ENCODE measurements around the gene FAM111B. TPM values are rescaled to one million over a fixed set of nuclear protein-coding genes. Genes with fewer than 3 reads are reported as not detected.

FAM111B gene
- total RNA-seq, 1 experiment from 2014 or later, result 23.6 TPM

- Histone ChIP-seq H3K36me3 (ENCODE audit: control insufficient read depth, insufficient read depth, low read length) (peaks cover 4% of the 10 kb centered on the region), H3K9me3 (ENCODE audit: control insufficient read depth, insufficient read depth, low read depth, low read length) (no peaks in the 10 kb centered on the region), H3K27ac (ENCODE audit: low read length) (peak overlapping the region; percentile 95), H3K27me3 (ENCODE audit: control insufficient read depth, insufficient read depth, low read length) (no peaks in the 10 kb centered on the region), H3K4me1 (ENCODE audit: control insufficient read depth, insufficient read depth, low read length) (peaks cover 21% of the 10 kb centered on the region), H3K4me3 (ENCODE audit: low read depth in 2 of 2, low read length in 2 of 2) (peak overlapping the region; percentile 87 to 97)
- intact Hi-C loops (cut with micrococcal nuclease; ENCODE audit: unreplicated experiment), result no loop called here
- no TSS peak for BruUV-seq (replicated peaks)
- TF ChIP-seq TCF7L2 (IDR thresholded peaks at IDR 0.05; ENCODE audit: low read depth, low read length) (no peak), SIN3A (IDR thresholded peaks at IDR 0.05; ENCODE audit: borderline replicate concordance, insufficient read depth, low read depth, low read length) (no peak), REST (IDR thresholded peaks at IDR 0.05; ENCODE audit: insufficient read depth in 1 of 2, low read depth in 2 of 2, low read length in 1 of 2) (no peak), CTCF (IDR thresholded peaks at IDR 0.05) (no peak), POLR2AphosphoS5 (IDR thresholded peaks at IDR 0.05; ENCODE audit: low read depth, low read length) (no peak)
- no peak for DNase-seq (ENCODE audit: low read depth, low spot score)
- no peak for ATAC-seq
- in situ Hi-C loops (cut with HindIII; ENCODE audit: low pct_unique_long_range_greater_than_20kb, low sequenced_read_pairs), result no loop called here
- ChIA-PET POLR2A (no interaction called here), CTCF (interaction anchor here (1.0 to 2.6 kb wide), 4 partner anchors 9 to 86 kb away, joined by 3 to 13 read pairs (median 6); no protein-coding TSS in a partner anchor)
These were observed 37.1 kb downstream of the FAM111B start for GRCh38 chr11:59144096-59144495.

DNA sequence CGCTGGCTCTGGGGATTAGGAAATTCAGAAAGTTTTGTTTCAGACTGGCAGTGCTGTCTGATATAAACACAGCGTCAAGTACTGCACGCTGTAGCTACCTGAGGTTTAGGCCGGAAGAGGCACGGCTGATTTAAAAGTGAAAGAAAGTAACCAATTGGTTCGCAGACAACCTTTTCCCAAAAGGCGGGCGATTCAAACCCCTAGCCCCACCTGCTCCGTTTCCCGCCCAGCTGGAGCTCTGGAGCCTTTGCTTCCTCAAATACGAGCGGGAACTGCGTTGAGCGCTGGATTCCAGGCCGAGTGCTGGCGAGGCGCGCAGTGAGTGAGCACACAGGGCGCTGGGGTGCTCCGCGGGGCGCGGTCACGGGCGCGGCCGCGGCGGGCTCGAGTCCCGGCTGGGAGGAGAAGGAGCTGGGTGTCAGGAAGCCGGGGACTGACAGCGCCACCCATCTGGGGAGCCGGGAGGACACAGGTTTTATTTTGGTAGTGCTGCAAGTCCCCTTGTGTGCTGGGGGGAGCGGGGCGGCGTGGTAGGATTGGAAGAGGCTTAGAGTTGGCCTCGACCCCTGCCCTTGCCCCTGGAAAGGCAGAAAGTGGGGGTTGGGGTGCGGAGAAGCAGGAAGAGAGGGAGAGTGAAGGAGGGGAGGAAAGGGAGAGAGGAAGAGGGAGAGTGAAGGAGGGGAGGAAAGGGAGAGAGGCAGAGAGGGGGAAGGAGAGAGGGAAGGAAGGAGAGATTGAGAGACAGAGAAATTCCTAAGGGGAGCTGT, 37.7 kb downstream of the FAM111B start:
- TF ChIP-seq POLR2AphosphoS5 (IDR thresholded peaks at IDR 0.05; ENCODE audit: low read depth, low read length) (peak; percentile 59), CTCF (IDR thresholded peaks at IDR 0.05) (peak; percentile 67), TCF7L2 (IDR thresholded peaks at IDR 0.05; ENCODE audit: low read depth, low read length) (no peak), SIN3A (IDR thresholded peaks at IDR 0.05; ENCODE audit: borderline replicate concordance, insufficient read depth, low read depth, low read length) (peak; percentile 98), REST (IDR thresholded peaks at IDR 0.05; ENCODE audit: insufficient read depth in 1 of 2, low read depth in 2 of 2, low read length in 1 of 2) (0 out of 4 replicates have a peak, but pooled peaks of 1 of the 2 experiments have one; percentile 14)
- in situ Hi-C loops (cut with HindIII; ENCODE audit: low pct_unique_long_range_greater_than_20kb, low sequenced_read_pairs) (no loop called here), intact Hi-C loops (cut with micrococcal nuclease; ENCODE audit: unreplicated experiment) (no loop called here)
- peaks cover 21% of the 10 kb centered on the region for H3K4me1 ChIP-seq (ENCODE audit: control insufficient read depth, insufficient read depth, low read length)
- POLR2A ChIA-PET, result no interaction called here
- CTCF ChIA-PET, result interaction anchor here (0.6 to 2.6 kb wide), 6 partner anchors 9 to 86 kb away, joined by 3 to 13 read pairs (median 6); no protein-coding TSS in a partner anchor
- H3K9me3 ChIP-seq (ENCODE audit: control insufficient read depth, insufficient read depth, low read depth, low read length), result no peaks in the 10 kb centered on the region
- DNase-seq (ENCODE audit: low read depth, low spot score), result peak; percentile 61
- H3K4me3 ChIP-seq (ENCODE audit: low read depth in 2 of 2, low read length in 2 of 2), result peak overlapping the region; percentile 87 to 97
- peaks cover 6% of the 10 kb centered on the region for H3K36me3 ChIP-seq (ENCODE audit: control insufficient read depth, insufficient read depth, low read length)
- H3K27ac ChIP-seq (ENCODE audit: low read length), result peak overlapping the region; percentile 95
- no peaks in the 10 kb centered on the region for H3K27me3 ChIP-seq (ENCODE audit: control insufficient read depth, insufficient read depth, low read length)
- BruUV-seq (replicated peaks), result no TSS peak
- peak; percentile 85 for ATAC-seq

All from Panc1 (cell line).